DMS 273 (cell line): ENCODE data around the gene MINPP1.
A peak's percentile ranks its signal among the peaks of the same experiment; 100 is the strongest.
"Not testable (repeated sequence)": the region's sequence is repeated elsewhere in the genome, so short reads cannot be mapped to it uniquely, and the experiment has no call there.

Source experiments
- DNase-seq: peaks from one replicate; lab custom pipeline; 2025; ENCODE audit not compliant: unreplicated experiment; lab: John Stamatoyannopoulos, UW

The MINPP1 gene, protein sequence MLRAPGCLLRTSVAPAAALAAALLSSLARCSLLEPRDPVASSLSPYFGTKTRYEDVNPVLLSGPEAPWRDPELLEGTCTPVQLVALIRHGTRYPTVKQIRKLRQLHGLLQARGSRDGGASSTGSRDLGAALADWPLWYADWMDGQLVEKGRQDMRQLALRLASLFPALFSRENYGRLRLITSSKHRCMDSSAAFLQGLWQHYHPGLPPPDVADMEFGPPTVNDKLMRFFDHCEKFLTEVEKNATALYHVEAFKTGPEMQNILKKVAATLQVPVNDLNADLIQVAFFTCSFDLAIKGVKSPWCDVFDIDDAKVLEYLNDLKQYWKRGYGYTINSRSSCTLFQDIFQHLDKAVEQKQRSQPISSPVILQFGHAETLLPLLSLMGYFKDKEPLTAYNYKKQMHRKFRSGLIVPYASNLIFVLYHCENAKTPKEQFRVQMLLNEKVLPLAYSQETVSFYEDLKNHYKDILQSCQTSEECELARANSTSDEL

DNA sequence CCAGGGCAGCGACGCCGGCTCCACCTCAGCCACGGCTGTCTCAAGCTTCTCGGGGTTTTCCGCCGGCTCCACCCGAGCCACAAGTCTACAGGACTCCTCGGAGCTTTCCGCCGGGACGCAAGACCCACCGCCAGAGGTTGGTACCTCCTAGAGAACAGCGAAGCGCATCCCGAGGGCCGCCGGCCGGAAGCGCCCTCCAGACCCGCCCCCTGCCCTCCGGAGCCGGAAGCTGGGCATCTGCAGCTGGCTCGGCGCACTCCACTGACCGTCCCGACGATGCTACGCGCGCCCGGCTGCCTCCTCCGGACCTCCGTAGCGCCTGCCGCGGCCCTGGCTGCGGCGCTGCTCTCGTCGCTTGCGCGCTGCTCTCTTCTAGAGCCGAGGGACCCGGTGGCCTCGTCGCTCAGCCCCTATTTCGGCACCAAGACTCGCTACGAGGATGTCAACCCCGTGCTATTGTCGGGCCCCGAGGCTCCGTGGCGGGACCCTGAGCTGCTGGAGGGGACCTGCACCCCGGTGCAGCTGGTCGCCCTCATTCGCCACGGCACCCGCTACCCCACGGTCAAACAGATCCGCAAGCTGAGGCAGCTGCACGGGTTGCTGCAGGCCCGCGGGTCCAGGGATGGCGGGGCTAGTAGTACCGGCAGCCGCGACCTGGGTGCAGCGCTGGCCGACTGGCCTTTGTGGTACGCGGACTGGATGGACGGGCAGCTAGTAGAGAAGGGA, at the start of gene MINPP1:
MINPP1 (plus strand) TSS at position 254 of the 726 bp plus-strand sequence; CDS start at position 277, 23 bp downstream.
- DNase-seq: peak; percentile 88

DNA sequence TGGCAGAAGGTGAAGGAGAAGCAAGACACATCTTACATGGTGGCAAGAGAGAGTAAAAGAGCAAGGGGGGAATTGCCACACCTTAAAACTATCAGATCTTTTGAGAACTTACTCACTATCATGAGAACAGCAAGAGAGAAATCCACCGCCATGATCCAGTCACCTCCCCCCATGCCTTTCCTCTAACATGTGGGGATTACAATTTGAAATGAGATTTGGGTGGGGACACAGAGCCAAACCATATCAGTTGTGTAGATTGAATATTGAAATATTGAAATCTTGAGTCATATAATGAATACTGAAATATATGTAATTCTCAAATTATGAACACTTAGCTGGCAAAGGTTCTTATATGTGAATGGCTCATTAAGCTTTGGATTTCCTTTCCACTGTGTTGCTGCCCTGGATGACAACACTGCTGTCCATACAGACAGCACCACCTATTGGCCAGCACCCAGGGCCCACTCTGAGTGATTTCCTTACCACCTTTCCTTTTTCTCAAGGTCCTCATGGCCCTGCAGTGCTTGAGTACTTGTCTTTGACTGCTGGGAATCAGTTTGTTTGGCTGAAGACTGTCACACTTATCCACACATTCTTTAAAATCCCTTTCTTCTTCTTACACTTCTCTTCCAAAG, 48.0 kb upstream of the MINPP1 start:
- not testable (repeated sequence) for DNase-seq

DNA sequence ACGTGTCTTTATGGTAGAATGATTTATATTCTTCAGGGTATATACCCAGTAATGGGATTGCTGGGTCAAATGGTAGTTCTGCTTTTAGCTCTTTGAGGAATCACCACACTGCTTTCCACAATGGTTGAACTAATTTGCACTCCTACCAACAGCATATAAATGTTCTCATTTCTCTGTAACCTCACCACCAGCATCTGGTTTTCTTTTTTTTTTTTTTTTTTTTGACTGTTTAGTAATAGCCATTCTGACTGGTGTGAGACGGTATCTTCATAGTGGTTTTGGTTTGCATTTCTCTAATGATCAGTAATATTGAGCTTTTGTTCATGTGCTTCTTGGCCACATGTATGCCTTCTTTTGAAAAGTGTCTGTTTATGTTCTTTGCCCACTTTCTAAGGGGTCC, 42.9 kb upstream of the MINPP1 start:
- not testable (repeated sequence) for DNase-seq

DNA sequence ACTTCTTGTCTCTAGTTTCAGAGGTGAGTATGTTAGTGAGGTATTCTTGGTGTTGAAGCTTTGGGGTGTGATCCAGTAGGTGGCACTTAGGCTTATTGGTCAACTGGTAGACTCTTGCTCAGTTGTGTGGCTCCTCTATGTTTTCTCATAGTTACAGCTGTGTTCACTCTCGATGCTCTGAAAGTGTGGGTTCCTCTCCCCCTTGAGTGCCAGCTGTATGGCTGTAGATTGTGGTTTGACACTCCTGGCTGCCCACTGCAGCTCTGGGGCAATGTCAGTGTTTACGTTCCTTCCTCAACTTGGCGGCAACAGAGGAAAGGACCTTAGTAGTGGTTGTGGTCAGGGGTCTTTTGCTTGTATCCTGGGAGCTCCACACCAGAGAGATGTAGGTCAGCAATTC, 37.8 kb upstream of the MINPP1 start:
- not testable (repeated sequence) for DNase-seq

DNA sequence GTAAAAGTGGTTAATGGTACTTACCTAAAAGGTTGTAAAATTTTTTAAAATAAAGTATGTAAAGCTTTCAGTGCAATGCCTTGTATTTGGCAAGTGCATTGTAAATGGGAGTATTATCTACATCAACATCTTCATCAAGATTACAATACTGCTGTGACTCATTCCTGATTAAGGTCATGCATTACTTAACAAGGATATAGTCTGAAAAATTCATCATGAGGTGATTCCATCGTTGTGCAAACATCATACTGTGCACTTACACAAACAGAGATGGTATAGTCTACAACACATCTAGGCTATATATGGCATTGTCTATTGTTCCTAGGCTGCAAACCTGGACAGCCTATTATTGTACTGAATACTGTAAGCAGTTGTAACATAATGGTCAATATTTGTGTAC, 16.0 kb upstream of the MINPP1 start:
- not testable (repeated sequence) for DNase-seq

DNA sequence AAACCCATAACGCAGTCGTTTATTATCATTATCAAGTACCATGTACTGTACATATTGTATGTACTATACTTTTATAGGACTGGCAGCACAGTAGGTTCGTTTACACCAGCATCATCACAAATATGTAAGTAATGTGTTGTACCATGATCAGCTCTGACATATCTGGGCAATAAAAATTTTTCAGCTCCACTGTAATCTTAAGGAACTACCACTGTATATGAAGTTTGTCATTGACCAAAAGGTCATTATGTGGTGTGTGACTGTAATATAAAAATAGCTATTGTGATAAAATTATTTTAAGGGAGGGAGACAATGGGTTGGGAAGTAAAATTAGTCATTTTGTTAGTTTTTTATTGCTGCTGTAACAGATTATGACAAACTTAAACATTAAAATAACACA, 14.4 kb upstream of the MINPP1 start:
- DNase-seq: not testable (repeated sequence)

DNA sequence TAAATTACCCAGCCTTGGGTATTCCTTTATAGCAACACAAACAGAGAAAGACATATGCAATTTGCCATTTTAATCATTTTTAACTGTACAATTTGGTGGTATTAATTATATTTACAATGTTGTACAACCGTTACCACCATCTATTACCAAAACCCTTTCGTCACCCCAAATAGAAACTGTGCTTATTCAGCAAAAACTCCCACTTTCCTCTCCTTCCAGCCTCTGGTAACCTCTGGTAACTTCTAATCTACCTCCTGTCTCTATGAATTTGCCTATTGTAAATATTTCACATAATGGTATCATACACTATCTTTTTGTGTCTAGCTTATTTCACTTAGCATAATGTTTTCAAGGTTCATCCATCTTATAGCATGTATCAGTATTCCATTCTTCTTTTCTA, 12.2 kb upstream of the MINPP1 start:
- not testable (repeated sequence) for DNase-seq

DNA sequence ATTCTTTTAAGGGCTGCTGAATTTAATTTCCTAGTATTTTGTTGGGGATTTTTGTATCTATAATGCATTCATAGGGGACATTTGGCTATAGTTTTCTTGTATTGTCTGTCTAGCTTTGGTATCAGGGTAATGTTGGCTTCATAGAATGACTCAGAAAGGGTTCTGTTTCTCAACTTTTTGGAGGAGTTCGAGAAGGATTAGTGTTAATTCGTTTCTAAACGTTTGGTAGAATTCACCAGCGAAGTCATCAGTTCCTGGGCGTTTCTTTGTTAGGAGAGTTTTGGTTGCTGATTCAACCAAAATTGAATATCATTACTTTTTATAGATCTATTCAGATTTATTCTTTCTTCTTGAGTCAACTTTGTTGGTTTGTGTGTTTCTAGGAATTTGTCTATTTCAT, 9.2 kb upstream of the MINPP1 start:
- DNase-seq: not testable (repeated sequence)

DNA sequence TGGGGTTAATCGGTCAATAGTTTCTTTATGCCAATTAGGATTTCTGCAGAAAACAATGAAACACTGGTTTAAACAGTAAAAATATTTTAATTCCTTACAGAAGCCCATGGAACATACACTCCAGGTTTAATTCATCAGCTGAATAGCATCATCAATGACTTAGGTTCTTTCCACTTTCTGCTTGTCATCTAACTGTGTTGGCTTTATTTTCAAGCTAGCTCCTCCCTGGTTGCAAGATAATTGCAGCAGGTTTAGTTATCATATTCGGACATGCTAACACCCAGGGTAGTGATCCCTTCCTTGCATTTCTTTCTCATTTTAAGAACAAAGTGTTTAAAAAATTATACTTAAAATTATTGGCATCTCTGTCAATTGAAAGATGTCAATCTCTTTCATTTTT, 7.3 kb upstream of the MINPP1 start:
- not testable (repeated sequence) for DNase-seq

DNA sequence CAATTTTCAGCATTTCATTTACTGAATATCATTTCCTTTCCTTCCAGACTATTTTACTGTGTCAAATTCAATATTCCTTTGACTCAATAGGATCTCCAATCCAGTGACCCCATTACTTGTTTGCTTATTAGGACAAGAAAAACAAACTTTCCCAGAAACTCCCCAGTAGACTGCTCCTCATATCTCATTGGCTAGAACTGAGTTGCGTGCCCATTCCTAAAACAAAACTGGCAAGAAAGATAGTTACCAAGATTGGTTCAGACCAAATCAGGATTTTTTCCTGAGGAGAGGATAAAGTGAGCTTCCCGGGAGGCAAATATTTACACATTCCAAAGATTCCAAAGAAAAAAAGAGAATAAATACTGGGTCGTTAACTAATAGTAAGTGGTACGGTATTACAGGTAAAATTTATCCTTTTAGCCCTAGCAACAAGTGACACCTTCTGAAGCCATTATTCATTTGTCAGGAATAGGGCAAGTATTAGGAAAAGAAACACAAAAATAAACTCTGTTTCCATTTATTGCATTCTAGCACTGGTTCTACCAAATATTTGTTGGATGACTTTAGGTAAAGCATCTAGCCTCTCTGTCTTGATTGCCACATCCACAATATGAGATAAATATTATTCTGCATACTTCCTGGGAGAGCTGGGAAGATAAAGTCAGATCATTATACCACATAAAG, 6.4 kb upstream of the MINPP1 start:
- DNase-seq: not testable (repeated sequence)

DNA sequence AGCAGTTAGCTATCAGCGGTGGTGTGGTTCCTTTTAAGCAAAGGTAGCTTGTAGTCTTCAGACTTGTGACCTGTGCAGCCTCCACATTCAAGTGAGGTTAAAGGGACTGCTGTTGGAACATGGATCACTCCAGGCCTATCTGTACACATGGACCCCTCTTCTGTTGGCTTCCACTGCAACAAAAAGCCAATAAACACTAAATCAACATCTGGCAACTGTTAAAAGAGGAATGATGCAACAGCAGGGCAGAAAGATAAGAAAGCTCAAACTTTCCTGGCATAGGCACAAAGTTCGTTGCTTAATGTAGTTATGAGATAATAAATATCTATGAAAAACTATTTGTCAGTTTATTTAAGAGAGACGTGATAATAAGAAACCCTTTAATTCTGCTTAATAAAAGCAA, 4.0 kb upstream of the MINPP1 start:
- peak; percentile 17 for DNase-seq

DNA sequence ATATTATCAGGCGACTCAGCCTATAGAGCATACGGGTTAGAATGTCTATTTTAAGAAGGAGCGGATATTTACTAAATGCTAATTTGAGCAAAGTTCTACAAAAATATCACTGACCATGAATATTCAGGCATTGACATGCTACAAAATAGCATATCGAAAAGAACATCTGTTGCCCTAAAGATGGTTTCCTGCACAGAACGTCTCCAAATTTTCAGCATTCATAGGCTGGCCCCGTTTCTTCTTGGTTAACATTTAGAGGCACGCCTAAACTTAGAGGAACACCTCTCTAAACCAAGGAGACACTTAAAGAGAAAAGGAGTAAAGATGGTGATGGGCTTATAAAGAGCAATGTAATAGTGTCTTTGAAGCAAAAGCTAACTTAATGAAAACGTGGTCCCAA, 1.3 kb upstream of the MINPP1 start:
- DNase-seq: no peak

DNA sequence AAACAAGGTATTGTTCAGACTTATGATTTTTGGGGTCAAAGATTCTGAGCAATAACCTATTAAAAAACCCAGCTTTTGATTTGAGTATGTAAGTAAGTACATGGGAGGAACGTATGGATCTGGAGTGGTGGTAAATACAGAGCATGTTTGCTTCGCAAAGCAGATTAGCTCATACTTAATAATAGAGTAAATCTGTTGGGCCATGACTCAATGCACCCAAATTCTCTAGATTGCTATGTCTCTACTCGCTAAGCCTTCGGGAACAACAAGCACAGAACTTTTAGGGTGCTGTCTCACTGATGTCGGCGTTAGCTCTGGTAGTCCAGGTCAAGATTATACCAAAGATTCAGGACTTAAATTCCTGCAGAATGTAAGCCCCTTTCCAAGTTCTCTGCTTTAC, 807 bp upstream of the MINPP1 start:
- peak; percentile 21 for DNase-seq

DNA sequence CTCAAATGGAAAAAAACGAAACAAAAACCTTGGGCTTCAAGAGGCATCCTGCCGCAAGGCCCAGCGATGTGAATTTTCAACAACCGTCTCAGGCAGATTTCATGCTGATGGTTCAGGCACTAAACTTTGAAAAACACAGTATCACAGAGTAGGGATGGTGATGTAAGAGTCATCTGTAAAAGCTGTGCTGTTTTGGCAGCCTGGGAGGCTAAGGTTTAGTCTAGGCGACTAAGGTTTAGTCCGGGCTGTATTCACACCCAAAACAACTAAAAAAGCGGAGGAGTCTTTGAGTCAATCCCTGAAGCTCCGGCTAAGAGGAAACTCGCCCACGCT, 420 bp upstream of the MINPP1 start:
- DNase-seq: no peak

DNA sequence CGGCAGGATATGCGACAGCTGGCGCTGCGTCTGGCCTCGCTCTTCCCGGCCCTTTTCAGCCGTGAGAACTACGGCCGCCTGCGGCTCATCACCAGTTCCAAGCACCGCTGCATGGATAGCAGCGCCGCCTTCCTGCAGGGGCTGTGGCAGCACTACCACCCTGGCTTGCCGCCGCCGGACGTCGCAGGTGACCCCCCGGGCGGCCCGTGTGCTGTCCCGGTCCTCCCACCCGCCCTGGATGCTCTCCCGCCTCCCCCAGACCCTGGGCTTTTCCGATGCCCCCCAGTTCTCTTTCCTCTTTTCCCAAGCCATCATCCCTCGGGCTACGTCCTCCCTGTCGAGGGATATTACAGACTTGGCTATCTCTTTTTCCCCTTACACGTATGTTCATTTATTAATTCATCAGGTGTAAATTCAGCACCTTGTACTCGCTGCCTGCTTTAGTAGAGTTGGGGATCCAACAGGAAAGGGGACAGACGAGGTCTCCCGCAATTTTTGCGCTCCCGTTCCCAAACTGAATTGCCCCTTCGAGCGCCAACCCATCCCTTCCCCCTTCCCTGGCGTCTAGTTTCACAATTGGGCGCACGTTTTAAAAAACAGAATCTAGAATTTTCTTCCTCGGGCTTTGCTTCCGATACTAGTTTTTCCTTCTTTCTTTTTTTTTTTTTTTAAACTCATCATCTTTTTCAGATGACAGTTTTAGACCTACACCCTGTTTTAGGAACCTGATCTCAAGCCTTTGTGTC, 846 bp downstream of the MINPP1 start:
- DNase-seq: peak; percentile 77

DNA sequence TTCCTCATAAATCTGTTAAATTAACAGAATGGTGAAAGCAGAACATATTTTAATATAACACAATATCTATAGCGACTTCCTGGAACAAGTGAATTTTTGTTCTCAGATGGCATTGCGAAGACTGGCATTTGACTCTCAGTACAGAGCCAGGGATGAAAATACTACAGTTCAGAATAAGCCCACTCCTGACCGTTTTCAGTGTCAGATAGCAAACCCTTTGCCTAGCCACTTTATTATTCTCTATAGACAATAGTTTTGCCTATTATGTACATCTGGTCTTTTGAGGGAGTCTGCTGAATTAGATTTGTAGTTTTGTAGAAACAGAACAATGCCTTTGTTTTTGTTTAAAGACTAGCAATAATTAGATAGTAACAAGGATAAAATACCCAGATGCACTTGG, 2.3 kb downstream of the MINPP1 start:
- no peak for DNase-seq

DNA sequence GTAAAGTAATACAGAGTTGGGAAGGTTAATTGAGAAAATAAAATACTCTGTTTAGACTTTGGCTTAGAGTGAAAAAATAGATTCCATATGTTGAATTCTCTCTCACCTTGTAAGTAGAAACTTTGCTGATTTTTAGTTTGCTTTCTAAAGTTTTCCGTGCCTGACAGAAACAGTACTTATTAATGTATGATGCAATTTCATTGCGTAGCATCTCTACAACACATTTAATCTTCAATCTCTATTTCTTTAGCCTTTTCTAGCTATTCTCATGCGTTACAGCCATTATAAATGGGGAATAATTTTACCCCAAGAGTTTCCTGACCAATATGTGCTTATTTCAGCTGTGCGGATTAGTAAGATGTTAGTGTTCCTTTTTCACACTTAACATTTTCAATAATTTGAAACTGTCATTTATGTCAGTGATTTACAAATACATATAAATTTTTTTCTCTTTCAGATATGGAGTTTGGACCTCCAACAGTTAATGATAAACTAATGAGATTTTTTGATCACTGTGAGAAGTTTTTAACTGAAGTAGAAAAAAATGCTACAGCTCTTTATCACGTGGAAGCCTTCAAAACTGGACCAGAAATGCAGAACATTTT, 3.3 kb downstream of the MINPP1 start:
- DNase-seq: no peak

DNA sequence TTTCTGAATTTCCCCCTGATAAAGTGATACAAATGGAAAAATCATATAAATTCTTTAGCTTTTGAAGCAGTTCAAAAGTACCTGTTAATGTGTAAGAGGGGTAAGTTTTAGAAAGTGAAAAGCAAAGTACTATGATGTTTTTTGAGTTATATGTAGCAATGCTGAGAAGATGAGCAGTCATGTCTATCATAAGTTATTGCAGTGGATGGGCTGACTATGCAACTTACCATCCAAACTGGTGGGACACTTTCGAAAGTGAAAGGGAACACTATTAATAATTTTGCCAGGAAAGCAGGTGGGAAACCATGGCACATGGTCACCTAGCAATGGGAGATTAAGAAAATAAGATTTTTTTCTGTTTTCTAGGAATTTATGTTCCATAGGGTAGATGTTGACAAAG, 4.1 kb downstream of the MINPP1 start:
- no peak for DNase-seq

DNA sequence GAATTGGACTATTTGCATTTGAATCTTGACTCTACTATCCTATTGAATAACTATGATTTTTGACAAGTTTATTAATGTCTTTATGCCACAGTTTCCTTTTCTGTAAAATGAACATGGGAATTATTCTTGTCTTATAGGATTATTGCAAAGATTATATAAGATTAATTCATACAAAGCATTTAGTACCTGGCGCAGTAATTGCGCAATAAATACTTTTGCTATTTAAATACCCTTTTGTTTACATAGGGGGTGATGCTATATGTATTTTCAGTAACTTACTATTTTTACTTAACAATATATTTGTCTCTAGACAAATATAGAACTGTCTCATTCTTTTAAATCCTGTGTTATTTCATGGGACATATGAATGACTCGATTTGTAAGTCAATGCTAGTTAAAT, 5.3 kb downstream of the MINPP1 start:
- DNase-seq: no peak

DNA sequence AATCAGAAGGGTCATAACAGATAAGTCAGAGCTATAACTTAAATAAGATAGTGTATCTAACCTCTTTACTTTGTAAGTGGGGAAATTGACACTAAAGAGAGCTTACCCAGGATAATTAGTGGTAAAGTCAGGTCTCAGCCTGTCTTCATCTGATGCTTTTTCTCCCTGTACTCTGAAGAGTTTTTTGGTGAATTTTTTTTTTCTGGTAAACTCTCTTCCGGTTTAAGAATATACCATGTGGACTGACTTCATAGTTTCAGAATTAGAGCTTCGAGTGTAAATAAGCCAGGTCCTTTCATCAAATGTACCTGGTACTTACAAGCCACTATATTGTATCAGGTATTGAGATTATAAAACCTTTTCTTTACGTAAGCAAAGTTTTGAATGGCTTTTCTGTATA, 6.8 kb downstream of the MINPP1 start:
- DNase-seq: no peak
